Suppressor macrophage (primary cell): ENCODE measurements around the gene PINK1.

Experiments used
- DNase-seq, 4 experiments: peaks; one replicate each; pipeline ENCODE4 v3.0.0-alpha.2; 2020 to 2022

Gene PINK1

DNA sequence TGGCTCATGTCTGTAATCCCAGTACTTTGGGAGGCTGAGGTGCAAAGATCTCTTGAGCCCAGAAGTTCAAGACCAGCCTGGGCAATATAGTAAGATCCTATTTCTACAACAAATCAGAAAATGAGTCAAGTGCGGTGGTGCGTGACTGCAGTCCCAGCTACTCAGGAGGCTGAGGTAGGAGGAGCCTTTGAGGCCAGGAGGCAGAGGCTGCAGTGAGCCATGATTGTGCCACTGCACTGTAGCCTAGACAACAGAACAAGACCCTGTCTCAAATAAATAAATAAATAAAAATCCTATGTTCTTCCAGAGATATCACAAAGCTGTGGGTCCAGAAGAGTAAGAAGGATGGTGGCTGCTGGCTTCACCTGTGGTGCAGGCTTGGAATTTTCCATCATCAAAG is 22.3 kb upstream of the PINK1 start:
- DNase-seq: no peak

DNA sequence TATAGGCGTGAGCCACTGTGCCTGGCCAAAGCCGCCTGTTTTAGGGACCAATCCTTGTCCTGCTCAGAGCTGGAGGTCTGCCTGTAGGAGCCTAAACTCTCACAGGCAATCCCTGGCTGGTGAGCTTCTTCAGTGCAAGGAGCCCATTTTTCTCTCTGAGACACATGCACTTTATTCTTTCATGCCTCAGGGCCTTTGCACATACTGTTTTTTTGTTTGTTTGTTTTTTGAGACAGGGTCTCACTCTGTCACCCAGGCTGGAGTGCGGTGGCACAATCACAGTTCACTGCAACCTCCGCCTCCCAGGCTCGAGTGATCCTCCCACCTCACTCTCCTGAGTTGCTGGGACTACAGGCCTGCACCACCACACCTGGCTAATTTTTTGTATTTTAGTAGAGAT is 21.6 kb upstream of the PINK1 start:
- DNase-seq: no peak

DNA sequence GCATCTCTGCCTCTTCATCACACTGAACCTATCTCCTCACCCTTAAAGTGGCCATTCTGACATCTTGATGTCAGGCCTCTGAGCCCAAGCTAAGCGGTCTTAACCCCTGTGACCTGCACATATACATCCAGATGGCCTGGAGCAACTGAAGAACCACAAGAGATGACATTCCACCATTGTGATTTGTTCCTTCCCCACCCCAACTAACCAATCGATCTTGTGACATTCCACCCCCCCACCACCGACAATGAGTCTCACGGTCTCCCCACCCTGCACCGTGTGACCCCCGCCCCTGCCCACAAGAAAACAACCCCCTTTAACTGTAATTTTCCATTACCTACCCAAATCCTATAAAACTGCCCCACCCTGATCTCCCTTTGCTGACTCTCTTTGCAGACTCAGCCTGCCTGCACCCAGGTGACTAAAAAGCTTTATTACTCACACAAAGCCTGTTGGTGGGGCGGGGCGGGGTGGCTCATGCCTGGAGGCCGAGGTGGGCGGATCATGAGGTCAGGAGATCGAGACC is 21.0 kb upstream of the PINK1 start:
- DNase-seq: no peak

- DNase-seq: no peak
Measured at GRCh38 chr1:20614131-20614579, 19.1 kb upstream of the PINK1 start.

- no peak for DNase-seq
Measured at GRCh38 chr1:20615946-20616846, 17.1 kb upstream of the PINK1 start.

- DNase-seq: no peak
Measured at GRCh38 chr1:20616847-20617487, 16.3 kb upstream of the PINK1 start.

- DNase-seq: no peak
Measured at GRCh38 chr1:20618550-20618949, 14.7 kb upstream of the PINK1 start.

DNA sequence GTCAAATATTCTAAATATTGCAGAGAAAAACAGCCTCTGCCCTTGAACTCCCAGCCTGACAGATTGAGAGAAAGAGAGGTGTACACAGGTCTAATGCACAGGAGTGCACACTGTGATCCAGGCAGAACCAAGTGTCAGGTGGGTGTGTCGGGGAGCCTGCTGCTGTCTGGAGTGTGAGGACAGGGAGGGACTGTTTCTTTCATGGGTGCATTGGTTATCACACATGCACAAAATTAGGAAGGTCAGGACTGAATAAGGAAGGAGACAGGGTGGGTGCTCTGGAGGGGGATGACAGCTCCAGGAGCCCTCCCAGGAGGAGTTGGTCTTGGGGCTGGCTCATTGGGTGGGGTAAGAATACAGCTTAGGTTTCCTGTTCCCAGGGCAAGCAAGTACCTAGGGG is 13.3 kb upstream of the PINK1 start:
- DNase-seq: no peak

DNA sequence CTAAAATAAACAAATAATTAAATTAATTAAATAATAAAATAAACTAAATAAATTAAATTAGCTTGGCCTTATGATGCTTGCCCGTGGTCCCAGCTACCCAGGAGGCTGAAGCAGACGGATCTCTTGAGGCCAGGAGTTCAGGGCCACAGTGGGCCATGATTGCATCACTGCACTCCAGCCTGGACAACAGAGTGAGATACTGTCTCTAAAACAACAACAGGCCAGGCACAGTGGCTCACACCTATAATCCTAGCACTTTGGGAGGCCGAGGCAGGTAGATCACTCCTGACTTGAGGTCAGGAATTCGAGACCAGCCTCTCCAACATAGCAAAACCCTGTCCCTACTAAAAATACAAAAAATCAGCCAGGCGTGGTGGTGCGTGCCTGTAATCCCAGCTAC is 12.2 kb upstream of the PINK1 start:
- no peak for DNase-seq

GRCh38 chr1:20624709-20625108 is 8.5 kb upstream of the PINK1 start:
- DNase-seq: no peak

- DNase-seq: no peak
Measured at GRCh38 chr1:20625176-20626097, 7.8 kb upstream of the PINK1 start.

GRCh38 chr1:20626098-20626427 is 7.2 kb upstream of the PINK1 start:
- no peak for DNase-seq

DNA sequence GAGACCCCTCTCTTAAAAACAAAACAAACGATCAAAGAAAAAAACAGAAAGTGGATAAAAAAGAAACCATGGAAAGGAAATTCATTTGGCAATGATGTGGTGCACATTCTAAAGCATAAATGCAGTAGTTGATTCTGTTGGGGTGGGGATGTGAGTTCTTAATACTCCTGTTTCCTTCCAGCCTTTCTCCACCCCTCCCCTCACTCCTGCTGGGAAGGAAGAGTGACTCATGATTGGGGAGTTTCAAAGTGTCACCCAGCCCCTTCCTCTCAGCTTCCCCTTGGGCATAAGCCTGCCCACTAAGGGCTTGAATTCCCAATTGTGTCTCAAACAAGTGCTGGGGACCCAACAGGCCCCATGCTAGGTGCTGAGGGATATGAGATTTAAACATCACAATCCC is 6.7 kb upstream of the PINK1 start:
- DNase-seq: no peak

DNA sequence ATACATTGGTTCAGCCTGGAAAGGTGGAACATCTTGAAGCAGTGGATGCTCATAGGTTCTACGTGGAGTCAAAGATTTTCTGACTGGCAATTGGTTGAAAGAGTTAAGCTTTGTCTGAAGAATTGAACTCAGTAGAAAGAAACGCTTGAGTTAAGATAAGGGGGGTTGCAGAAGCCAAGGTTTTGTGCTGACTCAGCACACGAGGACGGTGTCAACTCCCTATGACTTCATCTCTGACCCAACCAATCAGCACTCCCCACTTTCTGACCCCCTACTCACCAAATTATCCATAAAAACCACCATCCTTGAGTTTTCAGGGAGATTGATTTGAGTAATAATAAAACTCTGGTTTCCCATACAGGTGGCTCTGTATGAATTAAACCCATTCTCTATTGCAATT is 2.5 kb upstream of the PINK1 start:
- no peak for DNase-seq

- DNase-seq: no peak
Measured at GRCh38 chr1:20632386-20632785, 872 bp upstream of the PINK1 start.

GRCh38 chr1:20634065-20634593 is 871 bp downstream of the PINK1 start:
- DNase-seq: no peak

DNA sequence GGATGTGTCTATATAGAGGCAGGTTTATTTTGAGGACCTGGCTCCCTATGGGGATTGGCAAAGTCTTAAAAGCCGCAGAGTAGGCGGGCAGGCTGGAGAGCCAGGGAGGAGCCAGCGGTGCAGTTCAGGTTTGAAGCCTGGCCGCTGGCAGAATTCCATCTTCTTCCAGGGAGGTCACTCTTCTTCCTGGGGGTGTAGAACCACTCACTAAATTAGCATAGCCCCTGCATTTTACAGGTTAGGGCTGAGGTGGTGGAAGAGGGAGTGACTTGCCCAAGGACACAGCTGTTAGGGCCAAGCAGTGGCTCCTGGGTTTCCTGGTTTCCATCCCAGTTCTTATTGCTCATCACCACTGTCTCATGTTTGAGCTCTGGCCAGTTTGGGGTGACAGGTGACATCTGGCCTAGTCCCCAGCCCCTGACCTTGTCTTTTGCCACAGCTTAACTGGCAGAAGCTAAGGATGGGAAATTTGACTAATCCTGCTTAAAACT is 1.4 kb downstream of the PINK1 start:
- DNase-seq: peak in 3 of 4 experiments; percentile 39 to 55 (median 44)

- DNase-seq: no peak
Measured at GRCh38 chr1:20636785-20637347, 3.6 kb downstream of the PINK1 start.

- peak; percentile 75 to 81 (median 78) for DNase-seq
Measured at GRCh38 chr1:20640183-20640597, 6.9 kb downstream of the PINK1 start.

GRCh38 chr1:20641975-20642374 is 8.7 kb downstream of the PINK1 start:
- no peak for DNase-seq

DNA sequence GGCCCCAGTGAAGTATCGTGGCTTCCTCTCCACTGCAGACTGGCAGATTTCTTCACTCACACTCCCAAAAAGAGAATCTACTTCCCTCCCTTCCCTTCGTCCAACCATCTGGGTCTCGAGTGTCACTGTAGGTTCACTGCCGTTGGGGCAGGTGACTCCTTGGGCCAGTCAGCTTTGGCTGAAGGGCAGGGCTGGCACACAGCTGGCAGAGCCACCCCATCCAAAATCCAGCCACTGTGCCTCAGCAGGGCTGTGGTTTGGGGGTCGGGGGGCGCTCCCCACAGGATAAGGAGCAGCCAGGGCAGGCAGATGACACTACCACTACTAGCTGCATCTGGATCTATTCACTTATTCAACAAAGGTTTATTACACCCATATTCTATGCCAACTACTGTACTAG is 9.8 kb downstream of the PINK1 start:
- DNase-seq: no peak

GRCh38 chr1:20644416-20644815 is 11.2 kb downstream of the PINK1 start:
- DNase-seq: no peak
